Measurements from ENCODE around the gene EEF1AKMT1.

The EEF1AKMT1 gene

GRCh38 chr13:20773194-20774080, at the start of gene EEF1AKMT1:
Gene EEF1AKMT1 (minus strand): TSS chr13:20773961. CDS start chr13:20757598, 16,363 bp downstream.
- Histone ChIP-seq H4K20me1 (ENCODE audit: insufficient read depth, low read length) (no peaks in the 10 kb centered on the region), H2AFZ (ENCODE audit: low read depth, low read length) (peak within 1 kb of the TSS; percentile 88), H3K27me3 (ENCODE audit: low read depth, low read length) (no peaks in the 10 kb centered on the region), H3K36me3 (replicated peaks; ENCODE audit: low read depth, low read length) (peaks cover 48% of the 10 kb centered on the region), H3K79me2 (ENCODE audit: low read length) (peaks cover 16% of the 10 kb centered on the region), H3K4me2 (ENCODE audit: low read length) (peak within 1 kb of the TSS; percentile 91), H3K9me3 (ENCODE audit: insufficient read depth, low read length) (peaks cover 22% of the 10 kb centered on the region), H3K27ac (ENCODE audit: low read length) (peak within 1 kb of the TSS; percentile 73), H3K4me3 (ENCODE audit: low read length) (peak within 1 kb of the TSS; percentile 86), H3K9ac (ENCODE audit: low read length) (peak within 1 kb of the TSS; percentile 88), H3K4me1 (ENCODE audit: low read length) (peaks cover 9% of the 10 kb centered on the region)
- TF ChIP-seq CTCF (IDR thresholded peaks at IDR 0.05; ENCODE audit: low read depth, low read length): no peak
- TF ChIP-seq EZH2phosphoT487 (IDR thresholded peaks at IDR 0.05; ENCODE audit: low read depth): no peak

- Histone ChIP-seq H2AFZ (ENCODE audit: low read depth, low read length) (no peak overlapping the region), H3K36me3 (replicated peaks; ENCODE audit: low read depth, low read length) (peaks cover 28% of the 10 kb centered on the region), H3K27ac (ENCODE audit: low read length) (no peak overlapping the region), H3K4me1 (ENCODE audit: low read length) (peaks cover under 1% of the 10 kb centered on the region; the same call in 1 of the 2 replicates), H3K4me3 (ENCODE audit: low read length) (no peak overlapping the region), H4K20me1 (ENCODE audit: insufficient read depth, low read length) (0 out of 2 replicates have a peak, but pooled peaks cover 4% of the 10 kb centered on the region), H3K9me3 (ENCODE audit: insufficient read depth, low read length) (no peaks in the 10 kb centered on the region), H3K79me2 (ENCODE audit: low read length) (peaks cover 7% of the 10 kb centered on the region; the same call in 1 of the 2 replicates), H3K27me3 (ENCODE audit: low read depth, low read length) (no peaks in the 10 kb centered on the region), H3K9ac (ENCODE audit: low read length) (no peak overlapping the region), H3K4me2 (ENCODE audit: low read length) (no peak overlapping the region)
- no peak for TF ChIP-seq CTCF (IDR thresholded peaks at IDR 0.05; ENCODE audit: low read depth, low read length)
- no peak for TF ChIP-seq EZH2phosphoT487 (IDR thresholded peaks at IDR 0.05; ENCODE audit: low read depth)
Observed at GRCh38 chr13:20823071-20823470, 49.3 kb upstream of the EEF1AKMT1 start.

GRCh38 chr13:20822406-20822805, 48.6 kb upstream of the EEF1AKMT1 start:
- H3K4me1 ChIP-seq (ENCODE audit: low read length): no peaks in the 10 kb centered on the region
- H4K20me1 ChIP-seq (ENCODE audit: insufficient read depth, low read length): 0 out of 2 replicates have a peak, but pooled peaks cover 4% of the 10 kb centered on the region
- H3K9me3 ChIP-seq (ENCODE audit: insufficient read depth, low read length): no peaks in the 10 kb centered on the region
- no peak overlapping the region for H2AFZ ChIP-seq (ENCODE audit: low read depth, low read length)
- no peak for TF ChIP-seq CTCF (IDR thresholded peaks at IDR 0.05; ENCODE audit: low read depth, low read length)
- no peak for TF ChIP-seq EZH2phosphoT487 (IDR thresholded peaks at IDR 0.05; ENCODE audit: low read depth)
- 0 out of 2 replicates have a peak, but pooled peaks cover 3% of the 10 kb centered on the region for H3K79me2 ChIP-seq (ENCODE audit: low read length)
- H3K27me3 ChIP-seq (ENCODE audit: low read depth, low read length): no peaks in the 10 kb centered on the region
- peaks cover 31% of the 10 kb centered on the region for H3K36me3 ChIP-seq (replicated peaks; ENCODE audit: low read depth, low read length)
- H3K27ac ChIP-seq (ENCODE audit: low read length): no peak overlapping the region
- H3K4me3 ChIP-seq (ENCODE audit: low read length): no peak overlapping the region
- H3K4me2 ChIP-seq (ENCODE audit: low read length): no peak overlapping the region
- no peak overlapping the region for H3K9ac ChIP-seq (ENCODE audit: low read length)

- TF ChIP-seq EZH2phosphoT487 (IDR thresholded peaks at IDR 0.05; ENCODE audit: low read depth) (no peak), CTCF (IDR thresholded peaks at IDR 0.05; ENCODE audit: low read depth, low read length) (no peak)
- Histone ChIP-seq H3K27me3 (ENCODE audit: low read depth, low read length) (no peaks in the 10 kb centered on the region), H3K79me2 (ENCODE audit: low read length) (peaks cover 8% of the 10 kb centered on the region)
Observed at GRCh38 chr13:20819715-20820114, 46.0 kb upstream of the EEF1AKMT1 start.

More at GRCh38 chr13:20819715-20820114, 46.0 kb upstream of the EEF1AKMT1 start:
- Histone ChIP-seq H3K36me3 (replicated peaks; ENCODE audit: low read depth, low read length) (peaks cover 26% of the 10 kb centered on the region), H4K20me1 (ENCODE audit: insufficient read depth, low read length) (0 out of 2 replicates have a peak, but pooled peaks cover 4% of the 10 kb centered on the region), H3K9me3 (ENCODE audit: insufficient read depth, low read length) (no peaks in the 10 kb centered on the region), H3K9ac (ENCODE audit: low read length) (no peak overlapping the region), H3K4me3 (ENCODE audit: low read length) (no peak overlapping the region), H3K27ac (ENCODE audit: low read length) (no peak overlapping the region), H2AFZ (ENCODE audit: low read depth, low read length) (no peak overlapping the region), H3K4me1 (ENCODE audit: low read length) (no peaks in the 10 kb centered on the region), H3K4me2 (ENCODE audit: low read length) (no peak overlapping the region)

Measured in OCI-LY3 (cell line).